B cell (primary cell): ENCODE measurements around the gene ISM1.

Experiments
- EZH2 ChIP-seq: IDR thresholded peaks from 2 replicates; pipeline ENCODE4 v1.6.1; 2012; ENCODE audit warnings: borderline replicate concordance, low read depth, mild to moderate bottlenecking, moderate library complexity, low read length; ENCODE audit not compliant: insufficient read depth, poor library complexity, severe bottlenecking
- TF ChIP-seq, protein P1 (sequence below): fragments of 200-600 bp; IDR thresholded peaks from one replicate; pipeline ENCODE4 v1.8.0; 2022; ENCODE audit warnings: antibody characterized with exemption, mild to moderate bottlenecking

DNA sequence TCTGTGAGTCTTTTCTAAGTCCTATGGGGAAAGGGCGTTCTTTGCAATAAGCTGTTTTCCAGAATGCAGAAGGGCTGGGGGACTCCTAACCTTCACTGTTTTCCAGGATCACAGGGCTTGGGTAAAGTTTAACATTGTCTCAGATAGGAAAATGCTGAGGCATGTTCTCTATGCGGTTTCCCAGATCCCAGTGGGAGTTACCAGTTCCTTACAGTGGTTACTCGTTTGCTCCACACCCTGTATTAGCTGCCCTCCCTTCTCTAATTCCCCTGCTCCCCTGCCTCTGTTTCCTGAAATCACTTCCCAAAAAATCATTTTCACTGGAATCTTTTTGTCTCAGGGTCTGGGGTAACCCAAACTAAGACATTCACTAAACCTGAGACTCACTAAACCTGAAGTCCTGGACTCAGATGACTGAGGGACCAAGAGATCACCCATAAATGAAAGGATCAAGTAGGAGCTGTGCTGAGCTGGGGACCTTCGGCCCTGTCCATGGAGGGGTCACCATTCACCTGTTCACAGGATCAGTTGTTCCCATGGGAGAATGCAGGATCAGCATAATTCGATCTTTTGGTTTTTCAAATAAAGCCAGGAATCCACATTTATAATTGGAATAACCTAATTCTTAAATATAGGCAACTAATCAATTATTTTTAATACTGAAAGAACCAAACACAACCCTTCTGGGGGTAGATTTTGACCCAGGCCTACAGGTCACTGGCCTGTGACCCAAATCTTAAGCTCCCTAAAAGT is 76.2 kb downstream of the ISM1 start:
- TF ChIP-seq, protein P1, sequence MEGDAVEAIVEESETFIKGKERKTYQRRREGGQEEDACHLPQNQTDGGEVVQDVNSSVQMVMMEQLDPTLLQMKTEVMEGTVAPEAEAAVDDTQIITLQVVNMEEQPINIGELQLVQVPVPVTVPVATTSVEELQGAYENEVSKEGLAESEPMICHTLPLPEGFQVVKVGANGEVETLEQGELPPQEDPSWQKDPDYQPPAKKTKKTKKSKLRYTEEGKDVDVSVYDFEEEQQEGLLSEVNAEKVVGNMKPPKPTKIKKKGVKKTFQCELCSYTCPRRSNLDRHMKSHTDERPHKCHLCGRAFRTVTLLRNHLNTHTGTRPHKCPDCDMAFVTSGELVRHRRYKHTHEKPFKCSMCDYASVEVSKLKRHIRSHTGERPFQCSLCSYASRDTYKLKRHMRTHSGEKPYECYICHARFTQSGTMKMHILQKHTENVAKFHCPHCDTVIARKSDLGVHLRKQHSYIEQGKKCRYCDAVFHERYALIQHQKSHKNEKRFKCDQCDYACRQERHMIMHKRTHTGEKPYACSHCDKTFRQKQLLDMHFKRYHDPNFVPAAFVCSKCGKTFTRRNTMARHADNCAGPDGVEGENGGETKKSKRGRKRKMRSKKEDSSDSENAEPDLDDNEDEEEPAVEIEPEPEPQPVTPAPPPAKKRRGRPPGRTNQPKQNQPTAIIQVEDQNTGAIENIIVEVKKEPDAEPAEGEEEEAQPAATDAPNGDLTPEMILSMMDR = no peak
- TF ChIP-seq EZH2 = no peak
